ENCODE data around the gene IGIP. TPM values are rescaled to one million over a fixed set of nuclear protein-coding genes. Genes with fewer than 3 reads are reported as not detected.
A peak's percentile ranks its signal among the peaks of the same experiment; 100 is the strongest.

The IGIP gene
- total RNA-seq, 1 donor from 2014 or later, result 1.6 TPM

DNA sequence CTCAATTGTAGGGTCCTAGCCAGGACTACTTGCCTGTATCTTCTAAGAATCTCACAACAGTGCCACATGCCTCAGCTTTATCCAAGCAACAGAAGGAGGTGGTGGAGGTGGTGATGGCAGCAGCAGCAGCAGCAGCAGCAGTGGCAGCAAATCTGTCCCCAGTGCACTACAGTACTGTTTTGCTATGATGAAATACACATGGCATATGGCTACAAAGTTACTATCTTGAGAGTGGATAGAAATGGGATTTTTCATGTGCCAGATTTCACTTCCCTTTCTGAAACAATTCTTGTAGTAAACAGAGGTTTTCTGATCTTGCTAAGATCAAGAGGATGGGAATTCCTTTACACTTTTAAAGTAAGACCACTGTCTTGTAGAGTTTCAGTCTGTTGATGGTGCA lies 41.2 kb downstream of the IGIP start:
- Histone ChIP-seq H3K36me3 (no peaks in the 10 kb centered on the region), H3K4me2 (no peak overlapping the region), H3K9ac (no peak overlapping the region), H3K4me3 (no peak overlapping the region), H4K20me1 (ENCODE audit: low read depth) (no peaks in the 10 kb centered on the region), H3K27ac (no peak overlapping the region), H3K9me3 (ENCODE audit: low read depth) (no peaks in the 10 kb centered on the region), H3K27me3 (no peaks in the 10 kb centered on the region), H3K79me2 (ENCODE audit: low read depth) (no peaks in the 10 kb centered on the region), H3F3A (ENCODE audit: low read depth) (no peaks in the 10 kb centered on the region), H2AFZ (replicated peaks) (no peak overlapping the region), H3K4me1 (no peaks in the 10 kb centered on the region)
- no peaks in the 10 kb centered on the region for H3K36me3 Mint-ChIP-seq
- no peaks in the 10 kb centered on the region for H3K9me3 Mint-ChIP-seq
- no peak for DNase-seq (ENCODE audit: low spot score)
- H3K4me3 Mint-ChIP-seq, result no peak overlapping the region
- no peaks in the 10 kb centered on the region for H3K4me1 Mint-ChIP-seq
- TF ChIP-seq, protein P1, sequence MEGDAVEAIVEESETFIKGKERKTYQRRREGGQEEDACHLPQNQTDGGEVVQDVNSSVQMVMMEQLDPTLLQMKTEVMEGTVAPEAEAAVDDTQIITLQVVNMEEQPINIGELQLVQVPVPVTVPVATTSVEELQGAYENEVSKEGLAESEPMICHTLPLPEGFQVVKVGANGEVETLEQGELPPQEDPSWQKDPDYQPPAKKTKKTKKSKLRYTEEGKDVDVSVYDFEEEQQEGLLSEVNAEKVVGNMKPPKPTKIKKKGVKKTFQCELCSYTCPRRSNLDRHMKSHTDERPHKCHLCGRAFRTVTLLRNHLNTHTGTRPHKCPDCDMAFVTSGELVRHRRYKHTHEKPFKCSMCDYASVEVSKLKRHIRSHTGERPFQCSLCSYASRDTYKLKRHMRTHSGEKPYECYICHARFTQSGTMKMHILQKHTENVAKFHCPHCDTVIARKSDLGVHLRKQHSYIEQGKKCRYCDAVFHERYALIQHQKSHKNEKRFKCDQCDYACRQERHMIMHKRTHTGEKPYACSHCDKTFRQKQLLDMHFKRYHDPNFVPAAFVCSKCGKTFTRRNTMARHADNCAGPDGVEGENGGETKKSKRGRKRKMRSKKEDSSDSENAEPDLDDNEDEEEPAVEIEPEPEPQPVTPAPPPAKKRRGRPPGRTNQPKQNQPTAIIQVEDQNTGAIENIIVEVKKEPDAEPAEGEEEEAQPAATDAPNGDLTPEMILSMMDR (IDR thresholded peaks at IDR 0.05), result no peak
- TF ChIP-seq EZH2phosphoT487 (IDR thresholded peaks at IDR 0.05), result no peak
- TF ChIP-seq EZH2 (IDR thresholded peaks at IDR 0.05), result no peak
- no peak overlapping the region for H3K27ac Mint-ChIP-seq
- no peaks in the 10 kb centered on the region for H3K27me3 Mint-ChIP-seq (ENCODE audit: insufficient read depth, low read depth)

DNA sequence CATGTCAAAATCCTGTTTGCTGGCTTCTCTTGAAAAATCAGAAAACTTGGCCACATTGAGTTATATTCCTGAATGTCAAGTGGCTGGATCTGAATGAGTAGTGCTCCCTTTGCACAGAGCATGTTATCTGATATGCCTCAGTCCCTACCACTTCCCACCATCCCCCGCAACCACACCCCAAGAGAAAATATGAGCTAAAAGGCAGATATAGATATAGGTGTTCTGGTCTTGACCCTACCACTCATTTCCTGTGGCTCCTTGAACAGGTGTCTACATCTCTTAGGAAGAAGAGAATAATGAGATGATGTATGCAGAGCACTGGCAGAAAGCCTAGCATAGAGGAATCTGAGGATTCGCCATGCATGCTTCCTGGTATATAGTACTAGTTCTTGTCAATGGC lies 42.6 kb downstream of the IGIP start:
- Histone ChIP-seq H3K4me1 (no peaks in the 10 kb centered on the region), H3K27ac (no peak overlapping the region), H3K9ac (no peak overlapping the region), H3K4me3 (no peak overlapping the region), H3F3A (ENCODE audit: low read depth) (no peaks in the 10 kb centered on the region), H3K79me2 (ENCODE audit: low read depth) (no peaks in the 10 kb centered on the region), H3K4me2 (no peak overlapping the region), H2AFZ (replicated peaks) (no peak overlapping the region), H3K36me3 (no peaks in the 10 kb centered on the region), H3K9me3 (ENCODE audit: low read depth) (no peaks in the 10 kb centered on the region), H4K20me1 (ENCODE audit: low read depth) (no peaks in the 10 kb centered on the region), H3K27me3 (peaks cover 7% of the 10 kb centered on the region)
- Mint-ChIP-seq H3K36me3 (no peaks in the 10 kb centered on the region), H3K27me3 (ENCODE audit: insufficient read depth, low read depth) (no peaks in the 10 kb centered on the region), H3K4me3 (no peak overlapping the region), H3K4me1 (no peaks in the 10 kb centered on the region), H3K9me3 (no peaks in the 10 kb centered on the region), H3K27ac (no peak overlapping the region)
- no peak for DNase-seq (ENCODE audit: low spot score)
- TF ChIP-seq, protein P1 (IDR thresholded peaks at IDR 0.05), result no peak
- TF ChIP-seq EZH2 (IDR thresholded peaks at IDR 0.05), result no peak
- no peak for TF ChIP-seq EZH2phosphoT487 (IDR thresholded peaks at IDR 0.05)

DNA sequence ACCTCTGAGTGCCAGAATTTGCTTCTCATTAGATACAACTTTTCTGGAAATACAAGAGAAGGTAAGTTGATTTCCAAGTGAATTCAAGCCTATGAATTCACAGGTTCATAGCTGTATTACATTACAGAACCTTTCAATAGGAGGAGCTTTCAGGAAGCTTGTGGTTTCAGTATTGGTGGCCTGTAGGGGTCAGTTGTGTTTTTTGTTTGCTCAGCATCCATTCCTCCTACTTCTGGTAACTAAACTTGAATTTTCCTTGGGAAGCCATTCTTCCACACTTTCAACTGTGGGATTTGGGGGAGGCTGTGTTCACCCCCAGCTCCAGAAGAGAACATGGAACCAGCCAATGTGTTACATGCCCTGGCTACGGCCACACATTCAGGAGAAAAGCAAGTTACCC lies 43.7 kb downstream of the IGIP start:
- H3K27ac ChIP-seq, result no peak overlapping the region
- no peak overlapping the region for H3K4me2 ChIP-seq
- H3K9me3 ChIP-seq (ENCODE audit: low read depth), result no peaks in the 10 kb centered on the region
- no peak overlapping the region for H3K9ac ChIP-seq
- no peak overlapping the region for H3K4me3 Mint-ChIP-seq
- no peaks in the 10 kb centered on the region for H3K36me3 ChIP-seq
- peaks cover 3% of the 10 kb centered on the region for H3K27me3 Mint-ChIP-seq (ENCODE audit: insufficient read depth, low read depth)
- H3K4me3 ChIP-seq, result no peak overlapping the region
- no peaks in the 10 kb centered on the region for H4K20me1 ChIP-seq (ENCODE audit: low read depth)
- peaks cover 3% of the 10 kb centered on the region for H3K4me1 ChIP-seq
- no peaks in the 10 kb centered on the region for H3K36me3 Mint-ChIP-seq
- peaks cover 2% of the 10 kb centered on the region for H3F3A ChIP-seq (ENCODE audit: low read depth)
- H3K27me3 ChIP-seq, result peaks cover 15% of the 10 kb centered on the region
- TF ChIP-seq EZH2 (IDR thresholded peaks at IDR 0.05), result no peak
- TF ChIP-seq, protein P1 (IDR thresholded peaks at IDR 0.05), result peak; percentile 17
- DNase-seq (ENCODE audit: low spot score), result no peak
- H3K27ac Mint-ChIP-seq, result no peak overlapping the region
- H3K79me2 ChIP-seq (ENCODE audit: low read depth), result no peaks in the 10 kb centered on the region
- H2AFZ ChIP-seq (replicated peaks), result no peak overlapping the region
- no peaks in the 10 kb centered on the region for H3K9me3 Mint-ChIP-seq
- peaks cover 4% of the 10 kb centered on the region for H3K4me1 Mint-ChIP-seq

Measured in neural progenitor cell (in vitro differentiated cells).